CD4-positive, alpha-beta T cell treated with Interferon alpha-2 for 1 hour (primary cell): ENCODE data around the gene MAPT.

Source experiments
- DNase-seq, 2 donors: peaks; one replicate each; pipeline ENCODE4 v3.0.0-alpha.2; 2020 to 2022

The MAPT gene

DNA sequence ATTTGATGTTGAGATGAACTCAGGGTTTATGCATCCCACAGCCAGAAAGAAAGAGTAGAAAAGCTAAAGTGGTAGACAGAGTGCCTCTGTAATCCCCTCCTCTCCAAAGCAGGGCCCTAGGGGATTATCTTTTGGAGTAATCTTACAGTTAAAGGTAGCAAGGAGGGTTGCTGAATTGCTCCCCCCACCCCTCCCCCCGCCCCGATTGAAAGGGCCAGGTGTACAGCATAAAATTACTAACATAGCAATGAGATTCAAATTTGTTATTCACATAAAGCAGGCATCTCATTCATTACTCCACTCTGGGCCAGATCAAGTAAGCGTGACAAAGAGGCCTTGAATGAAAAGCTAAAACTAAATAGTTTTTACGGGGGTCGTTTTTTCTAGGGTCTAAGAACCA lies 177.4 kb downstream of the MAPT start:
- DNase-seq: no peak

- DNase-seq: no peak
These were observed 178.6 kb downstream of the MAPT start for GRCh38 chr17:46072998-46073397.

GRCh38 chr17:46074540-46074939 lies 180.2 kb downstream of the MAPT start:
- no peak for DNase-seq
